Liver (tissue), 9 donors: ENCODE results near the gene MGAT4A. TPM values are rescaled to one million over a fixed set of nuclear protein-coding genes. Genes with fewer than 3 reads are reported as not detected.
A peak's percentile ranks its signal among the peaks of the same experiment; 100 is the strongest.

Source experiments
- DNase-seq: peaks from one replicate; pipeline ENCODE4 v3.0.0-alpha.2; 2017; ENCODE audit warnings: low spot score
- H3K27ac ChIP-seq, 2 donors: one replicate each; pipeline ENCODE4 v1.7.0; 2013; ENCODE audit warnings: inconsistent platforms in 2 of 2, low read length in 2 of 2, control low read depth in 1 of 2, low read depth in 1 of 2, mild to moderate bottlenecking in 1 of 2
- H3K27me3 ChIP-seq, 4 donors: one replicate each; pipeline versions ENCODE4 v1.6.1 to v1.7.0; 2013; ENCODE audit warnings: low read length in 3 of 4, inconsistent platforms in 1 of 4, mild to moderate bottlenecking in 1 of 4, moderate library complexity in 1 of 4; ENCODE audit not compliant: control insufficient read depth in 4 of 4, insufficient read depth in 4 of 4
- H3K36me3 ChIP-seq, 4 donors: one replicate each; pipeline versions ENCODE4 v1.6.1 to v1.7.0; 2013; ENCODE audit warnings: low read length in 3 of 4, mild to moderate bottlenecking in 3 of 4, low read depth in 1 of 4, moderate library complexity in 1 of 4; ENCODE audit not compliant: control insufficient read depth in 4 of 4, insufficient read depth in 3 of 4
- H3K4me1 ChIP-seq, 4 donors: one replicate each; pipeline versions ENCODE4 v1.6.1 to v1.7.0; 2013; ENCODE audit warnings: low read length in 3 of 4, mild to moderate bottlenecking in 3 of 4, moderate library complexity in 1 of 4; ENCODE audit not compliant: control insufficient read depth in 4 of 4, insufficient read depth in 4 of 4
- H3K4me3 ChIP-seq, 3 donors: one replicate each; pipeline versions ENCODE4 v1.6.1 to v1.7.0; 2013; ENCODE audit warnings: low read length in 3 of 3, control low read depth in 1 of 3, low read depth in 1 of 3, mild to moderate bottlenecking in 1 of 3
- H3K9ac ChIP-seq, 2 donors: one replicate each; pipeline ENCODE4 v1.7.0; 2013; ENCODE audit warnings: low read length in 2 of 2, mild to moderate bottlenecking in 2 of 2, moderate library complexity in 2 of 2, control low read depth in 1 of 2, low read depth in 1 of 2
- H3K9me3 ChIP-seq, 4 donors: one replicate each; pipeline versions ENCODE4 v1.6.1 to v1.7.0; 2013; ENCODE audit warnings: low read length in 3 of 4; ENCODE audit not compliant: control insufficient read depth in 4 of 4
- EGR1 ChIP-seq, 2 donors: IDR thresholded peaks; 2 replicates each; pipeline ENCODE4 v1.6.1; 2016 to 2018; ENCODE audit warnings: antibody characterized with exemption in 2 of 2, low read depth in 2 of 2
- FOXA1 ChIP-seq: IDR thresholded peaks from 2 replicates; pipeline ENCODE4 v1.6.1; 2016; ENCODE audit warnings: antibody characterized with exemption
- FOXA2 ChIP-seq: IDR thresholded peaks from 2 replicates; pipeline ENCODE4 v1.6.1; 2016; ENCODE audit warnings: antibody characterized with exemption
- GABPA ChIP-seq, 2 donors: IDR thresholded peaks in 1 of 2; conservative IDR thresholded peaks in 1 of 2; 2 replicates each; pipeline ENCODE4 v1.6.1; 2016; ENCODE audit warnings: antibody characterized with exemption in 2 of 2, mild to moderate bottlenecking in 1 of 2, moderate library complexity in 1 of 2
- HNF4A ChIP-seq, 2 donors: conservative IDR thresholded peaks; 2 replicates each; pipeline ENCODE4 v1.6.1; 2016; ENCODE audit warnings: antibody characterized with exemption in 2 of 2, mild to moderate bottlenecking in 2 of 2
- HNF4G ChIP-seq: IDR thresholded peaks from 2 replicates; pipeline ENCODE4 v1.6.1; 2016; ENCODE audit warnings: antibody characterized with exemption
- JUND ChIP-seq, 2 donors: IDR thresholded peaks; 2 replicates each; pipeline ENCODE4 v1.6.1; 2016; ENCODE audit warnings: antibody characterized with exemption in 2 of 2
- NR2F2 ChIP-seq: IDR thresholded peaks from 2 replicates; pipeline ENCODE4 v1.6.1; 2016; ENCODE audit warnings: antibody characterized with exemption
- RAD21 ChIP-seq, 2 donors: IDR thresholded peaks; 2 replicates each; pipeline ENCODE4 v1.6.1; 2016; ENCODE audit warnings: antibody characterized with exemption in 2 of 2, mild to moderate bottlenecking in 2 of 2
- RXRA ChIP-seq, 2 donors: IDR thresholded peaks; 2 replicates each; pipeline ENCODE4 v1.6.1; 2017 to 2018; ENCODE audit warnings: antibody characterized with exemption in 2 of 2, mild to moderate bottlenecking in 1 of 2
- SP1 ChIP-seq: IDR thresholded peaks from 2 replicates; pipeline ENCODE4 v1.6.1; 2018; ENCODE audit warnings: antibody characterized with exemption, mild to moderate bottlenecking
- TAF1 ChIP-seq: conservative IDR thresholded peaks from 2 replicates; pipeline ENCODE4 v1.6.1; 2016; ENCODE audit warnings: antibody characterized with exemption, mild to moderate bottlenecking
- YY1 ChIP-seq: IDR thresholded peaks from 2 replicates; pipeline ENCODE4 v1.6.1; 2016; ENCODE audit warnings: antibody characterized with exemption, mild to moderate bottlenecking
- WGBS: extraction: QIAGEN DNeasy Blood & Tissue Kit; methylation state at CpG from one replicate; pipeline ENCODE4 v1.1.7; 2013; 5-methylcytosine and 5-hydroxymethylcytosine counted together
- polyA plus RNA-seq, 2 donors: library from polyadenylated mRNA; stranded (reverse) in 1 of 2; unstranded in 1 of 2; fragments of 200-250 nt in 1 of 2; fragments of >200 nt in 1 of 2; fragmentation: Nextera tagmentation in 1 of 2; extraction: Ambion mirVana in 1 of 2; gene quantifications; one replicate each; pipeline versions ENCODE4 v1.2.1 to v1.2.3, GENCODE V29; 2013 to 2015
- total RNA-seq, 2 donors: library from RNA; depleted of rRNA; stranded (reverse); fragments of >200 nt; gene quantifications; one replicate each; pipeline ENCODE4 v1.2.3, GENCODE V29; 2014
- TF ChIP-seq, protein P1 (sequence below): IDR thresholded peaks from 2 replicates; pipeline ENCODE4 v1.6.1; 2016; ENCODE audit warnings: antibody characterized with exemption, mild to moderate bottlenecking
- TF ChIP-seq, protein P2 (sequence below): fragments of 150-350 bp; IDR thresholded peaks from 2 replicates; pipeline ENCODE4 v1.5.1; 2017; ENCODE audit warnings: improper control_type of control experiment, low read depth, low read length; ENCODE audit not compliant: missing input control
- TF ChIP-seq, protein P3 (sequence below): IDR thresholded peaks from 2 replicates; pipeline ENCODE4 v1.6.1; 2016; ENCODE audit warnings: antibody characterized with exemption
- TF ChIP-seq, protein P4 (sequence below): IDR thresholded peaks from 2 replicates; pipeline ENCODE4 v1.6.1; 2016; ENCODE audit warnings: antibody characterized with exemption
- TF ChIP-seq, protein P5 (sequence below): IDR thresholded peaks from 2 replicates; pipeline ENCODE4 v1.6.1; 2016; ENCODE audit warnings: antibody characterized with exemption
- donor health status: healthy.
- donor health status: healthy.
- donor health status: healthy.
- donor health status: healthy.
- donor health status: healthy.

The MGAT4A gene
- total and polyA plus RNA-seq, 4 donors = 2.7 to 17.3 (median 5.4) TPM

DNA sequence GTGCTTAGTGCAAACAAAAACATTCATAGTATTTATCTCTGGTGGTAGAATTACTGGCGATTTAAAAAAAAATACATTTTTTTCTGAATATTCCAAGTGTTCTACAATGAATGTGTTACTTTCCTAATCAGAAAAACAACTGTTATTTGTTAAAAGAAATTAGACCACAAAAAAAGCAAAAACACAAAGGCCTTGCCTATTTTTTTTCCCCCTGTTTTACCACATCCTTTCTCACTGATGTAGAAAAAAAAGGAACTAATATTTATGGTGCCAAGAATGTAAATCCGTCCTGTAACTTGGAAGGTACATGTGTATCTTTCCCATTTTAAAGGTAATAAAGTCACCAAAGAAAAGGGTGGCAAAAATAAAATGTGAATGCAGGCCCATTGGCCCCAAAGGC lies 28.4 kb upstream of the MGAT4A start:
- DNase-seq = no peak
- Histone ChIP-seq H3K4me1 (no peaks in the 10 kb centered on the region), H3K4me3 (no peak overlapping the region), H3K36me3 (no peaks in the 10 kb centered on the region), H3K9me3 (no peaks in the 10 kb centered on the region), H3K27me3 (no peaks in the 10 kb centered on the region), H3K9ac (peak overlapping the region in 1 of 2 donors; percentile 14), H3K27ac (no peak overlapping the region)
- WGBS = 64% methylated on average over 2 of the region's 2 CpGs
- TF ChIP-seq, protein P1, sequence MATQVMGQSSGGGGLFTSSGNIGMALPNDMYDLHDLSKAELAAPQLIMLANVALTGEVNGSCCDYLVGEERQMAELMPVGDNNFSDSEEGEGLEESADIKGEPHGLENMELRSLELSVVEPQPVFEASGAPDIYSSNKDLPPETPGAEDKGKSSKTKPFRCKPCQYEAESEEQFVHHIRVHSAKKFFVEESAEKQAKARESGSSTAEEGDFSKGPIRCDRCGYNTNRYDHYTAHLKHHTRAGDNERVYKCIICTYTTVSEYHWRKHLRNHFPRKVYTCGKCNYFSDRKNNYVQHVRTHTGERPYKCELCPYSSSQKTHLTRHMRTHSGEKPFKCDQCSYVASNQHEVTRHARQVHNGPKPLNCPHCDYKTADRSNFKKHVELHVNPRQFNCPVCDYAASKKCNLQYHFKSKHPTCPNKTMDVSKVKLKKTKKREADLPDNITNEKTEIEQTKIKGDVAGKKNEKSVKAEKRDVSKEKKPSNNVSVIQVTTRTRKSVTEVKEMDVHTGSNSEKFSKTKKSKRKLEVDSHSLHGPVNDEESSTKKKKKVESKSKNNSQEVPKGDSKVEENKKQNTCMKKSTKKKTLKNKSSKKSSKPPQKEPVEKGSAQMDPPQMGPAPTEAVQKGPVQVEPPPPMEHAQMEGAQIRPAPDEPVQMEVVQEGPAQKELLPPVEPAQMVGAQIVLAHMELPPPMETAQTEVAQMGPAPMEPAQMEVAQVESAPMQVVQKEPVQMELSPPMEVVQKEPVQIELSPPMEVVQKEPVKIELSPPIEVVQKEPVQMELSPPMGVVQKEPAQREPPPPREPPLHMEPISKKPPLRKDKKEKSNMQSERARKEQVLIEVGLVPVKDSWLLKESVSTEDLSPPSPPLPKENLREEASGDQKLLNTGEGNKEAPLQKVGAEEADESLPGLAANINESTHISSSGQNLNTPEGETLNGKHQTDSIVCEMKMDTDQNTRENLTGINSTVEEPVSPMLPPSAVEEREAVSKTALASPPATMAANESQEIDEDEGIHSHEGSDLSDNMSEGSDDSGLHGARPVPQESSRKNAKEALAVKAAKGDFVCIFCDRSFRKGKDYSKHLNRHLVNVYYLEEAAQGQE = no peak
- no peak for TF ChIP-seq YY1
- no peak for TF ChIP-seq NR2F2
- no peak for TF ChIP-seq JUND (IDR thresholded peaks at IDR 0.05)
- TF ChIP-seq, protein P2, sequence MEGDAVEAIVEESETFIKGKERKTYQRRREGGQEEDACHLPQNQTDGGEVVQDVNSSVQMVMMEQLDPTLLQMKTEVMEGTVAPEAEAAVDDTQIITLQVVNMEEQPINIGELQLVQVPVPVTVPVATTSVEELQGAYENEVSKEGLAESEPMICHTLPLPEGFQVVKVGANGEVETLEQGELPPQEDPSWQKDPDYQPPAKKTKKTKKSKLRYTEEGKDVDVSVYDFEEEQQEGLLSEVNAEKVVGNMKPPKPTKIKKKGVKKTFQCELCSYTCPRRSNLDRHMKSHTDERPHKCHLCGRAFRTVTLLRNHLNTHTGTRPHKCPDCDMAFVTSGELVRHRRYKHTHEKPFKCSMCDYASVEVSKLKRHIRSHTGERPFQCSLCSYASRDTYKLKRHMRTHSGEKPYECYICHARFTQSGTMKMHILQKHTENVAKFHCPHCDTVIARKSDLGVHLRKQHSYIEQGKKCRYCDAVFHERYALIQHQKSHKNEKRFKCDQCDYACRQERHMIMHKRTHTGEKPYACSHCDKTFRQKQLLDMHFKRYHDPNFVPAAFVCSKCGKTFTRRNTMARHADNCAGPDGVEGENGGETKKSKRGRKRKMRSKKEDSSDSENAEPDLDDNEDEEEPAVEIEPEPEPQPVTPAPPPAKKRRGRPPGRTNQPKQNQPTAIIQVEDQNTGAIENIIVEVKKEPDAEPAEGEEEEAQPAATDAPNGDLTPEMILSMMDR = no peak

DNA sequence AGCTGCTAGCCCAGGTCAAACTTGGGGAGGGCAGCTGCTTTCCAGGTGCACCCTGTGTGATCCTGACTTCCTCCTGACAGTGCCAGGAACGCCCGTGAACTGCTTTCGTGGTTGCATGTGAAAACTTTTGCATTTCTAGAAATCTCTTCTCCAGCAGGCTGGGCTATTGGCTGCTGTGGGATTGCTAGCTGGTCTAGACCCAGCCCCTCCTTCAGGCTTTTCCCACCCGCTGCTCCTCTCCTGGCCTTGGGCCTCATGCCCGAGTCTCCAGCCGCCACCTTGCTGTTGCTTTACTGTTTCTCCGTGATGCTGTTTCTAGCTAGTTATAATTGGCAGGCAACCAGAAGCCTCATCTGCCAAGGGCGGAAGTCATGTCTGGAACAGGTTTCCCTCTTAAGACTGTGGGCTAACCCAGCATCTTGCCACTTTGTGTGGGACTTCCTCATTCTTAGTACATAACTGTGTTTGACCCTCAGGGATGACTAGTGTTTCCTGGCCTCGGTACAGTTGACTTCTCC lies 27.0 kb upstream of the MGAT4A start:
- H3K9ac ChIP-seq = no peak overlapping the region
- no peaks in the 10 kb centered on the region for H3K36me3 ChIP-seq
- WGBS = 63% methylated on average over 9 of the region's 9 CpGs
- TF ChIP-seq TAF1 = no peak
- TF ChIP-seq GABPA (IDR thresholded peaks at IDR 0.05 in 1 of 2, conservative IDR thresholded peaks at IDR 0.05 in 1 of 2) = no peak
- TF ChIP-seq EGR1 (IDR thresholded peaks at IDR 0.05; ENCODE audit: low read depth in 2 of 2) = no peak
- no peak for TF ChIP-seq RXRA (IDR thresholded peaks at IDR 0.05)
- TF ChIP-seq, protein P3, sequence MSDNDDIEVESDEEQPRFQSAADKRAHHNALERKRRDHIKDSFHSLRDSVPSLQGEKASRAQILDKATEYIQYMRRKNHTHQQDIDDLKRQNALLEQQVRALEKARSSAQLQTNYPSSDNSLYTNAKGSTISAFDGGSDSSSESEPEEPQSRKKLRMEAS = no peak
- TF ChIP-seq NR2F2 = peak; percentile 43
- peak in 1 of 2 donors; percentile 12 for TF ChIP-seq RAD21 (IDR thresholded peaks at IDR 0.05)
- no peak for TF ChIP-seq FOXA1
- TF ChIP-seq JUND (IDR thresholded peaks at IDR 0.05) = no peak
- TF ChIP-seq, protein P1 = no peak
- TF ChIP-seq YY1 = no peak
- TF ChIP-seq, protein P4, sequence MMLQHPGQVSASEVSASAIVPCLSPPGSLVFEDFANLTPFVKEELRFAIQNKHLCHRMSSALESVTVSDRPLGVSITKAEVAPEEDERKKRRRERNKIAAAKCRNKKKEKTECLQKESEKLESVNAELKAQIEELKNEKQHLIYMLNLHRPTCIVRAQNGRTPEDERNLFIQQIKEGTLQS = no peak
- TF ChIP-seq FOXA2 = no peak
- no peak for TF ChIP-seq HNF4G
- TF ChIP-seq, protein P2 = no peak
- no peak for TF ChIP-seq HNF4A (conservative IDR thresholded peaks at IDR 0.05)
- TF ChIP-seq SP1 = peak; percentile 33
- TF ChIP-seq, protein P5, sequence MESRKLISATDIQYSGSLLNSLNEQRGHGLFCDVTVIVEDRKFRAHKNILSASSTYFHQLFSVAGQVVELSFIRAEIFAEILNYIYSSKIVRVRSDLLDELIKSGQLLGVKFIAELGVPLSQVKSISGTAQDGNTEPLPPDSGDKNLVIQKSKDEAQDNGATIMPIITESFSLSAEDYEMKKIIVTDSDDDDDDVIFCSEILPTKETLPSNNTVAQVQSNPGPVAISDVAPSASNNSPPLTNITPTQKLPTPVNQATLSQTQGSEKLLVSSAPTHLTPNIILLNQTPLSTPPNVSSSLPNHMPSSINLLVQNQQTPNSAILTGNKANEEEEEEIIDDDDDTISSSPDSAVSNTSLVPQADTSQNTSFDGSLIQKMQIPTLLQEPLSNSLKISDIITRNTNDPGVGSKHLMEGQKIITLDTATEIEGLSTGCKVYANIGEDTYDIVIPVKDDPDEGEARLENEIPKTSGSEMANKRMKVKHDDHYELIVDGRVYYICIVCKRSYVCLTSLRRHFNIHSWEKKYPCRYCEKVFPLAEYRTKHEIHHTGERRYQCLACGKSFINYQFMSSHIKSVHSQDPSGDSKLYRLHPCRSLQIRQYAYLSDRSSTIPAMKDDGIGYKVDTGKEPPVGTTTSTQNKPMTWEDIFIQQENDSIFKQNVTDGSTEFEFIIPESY = no peak
- H3K9me3 ChIP-seq = no peaks in the 10 kb centered on the region
- no peaks in the 10 kb centered on the region for H3K27me3 ChIP-seq
- no peak overlapping the region for H3K4me3 ChIP-seq
- H3K4me1 ChIP-seq = no peaks in the 10 kb centered on the region
- H3K27ac ChIP-seq = no peak overlapping the region
- DNase-seq = no peak
